ENCODE measurements around the gene ACACA.

GRCh38 chr17:37123386-37123785, 283.2 kb downstream of the ACACA start:
- TF ChIP-seq POLR2A (IDR thresholded peaks at IDR 0.05; ENCODE audit: low read length) (no peak), GATA1 (IDR thresholded peaks at IDR 0.05; ENCODE audit: low read depth, low read length) (no peak)
